AG04449 (cell line): Measurements from ENCODE around the gene HLA-DMB.

Source experiments
- CTCF ChIA-PET: fragments of 350-600 bp; formaldehyde crosslinking; extraction: SDS; loops from one replicate; lab custom pipeline; 2021; ENCODE audit warnings: antibody characterized with exemption; lab: Yijun Ruan, JAX
- POLR2A ChIA-PET: fragments of 400-600, 350-600 bp; formaldehyde crosslinking; extraction: SDS; loops from one replicate; lab custom pipeline; 2020; ENCODE audit warnings: antibody characterized with exemption, inconsistent platforms; lab: Yijun Ruan, JAX
- DNase-seq: peaks from one replicate; pipeline ENCODE4 v3.0.0-alpha.2; 2010; ENCODE audit warnings: low read depth, low spot score
- H3K4me3 ChIP-seq: 2 replicates; pipeline ENCODE4 v1.5.1; 2011; ENCODE audit warnings: low read depth, mild to moderate bottlenecking, control low read depth, low read length
- CTCF ChIP-seq: IDR thresholded peaks from one replicate; pipeline ENCODE4 v1.5.1; 2011; ENCODE audit warnings: mild to moderate bottlenecking, moderate library complexity, low read length, control low read depth, inconsistent platforms; ENCODE audit not compliant: insufficient read depth; ENCODE audit errors: missing control alignments

Gene HLA-DMB

GRCh38 chr6:32954267-32954666 lies 13.4 kb upstream of the HLA-DMB start:
- POLR2A ChIA-PET, result interaction anchor here (0.8 to 4.2 kb wide), 2 partner anchors 18 to 26 kb away, joined by 3 to 58 read pairs; no protein-coding TSS in a partner anchor
- no peak for DNase-seq
- H3K4me3 ChIP-seq, result no peak overlapping the region
- TF ChIP-seq CTCF, result no peak
- CTCF ChIA-PET, result interaction anchor here (1.0 to 9.5 kb wide), 31 partner anchors 9 to 129 kb away, joined by 3 to 182 read pairs (median 11); partner anchors contain the start of genes BRD2, HLA-DMB, PSMB9 and TAP1

- ChIA-PET POLR2A (interaction anchor here (0.6 to 4.2 kb wide), 6 partner anchors 12 to 30 kb away, joined by 3 to 58 read pairs (median 4); partner anchors contain the start of gene BRD2), CTCF (interaction anchor here (0.7 to 9.5 kb wide), 37 partner anchors 9 to 131 kb away, joined by 3 to 182 read pairs (median 8); partner anchors contain the start of genes BRD2, HLA-DMB, PSMB9 and TAP1)
- no peak overlapping the region for H3K4me3 ChIP-seq
- no peak for DNase-seq
- TF ChIP-seq CTCF, result no peak
These were observed 12.9 kb upstream of the HLA-DMB start for GRCh38 chr6:32953775-32954174.

DNA sequence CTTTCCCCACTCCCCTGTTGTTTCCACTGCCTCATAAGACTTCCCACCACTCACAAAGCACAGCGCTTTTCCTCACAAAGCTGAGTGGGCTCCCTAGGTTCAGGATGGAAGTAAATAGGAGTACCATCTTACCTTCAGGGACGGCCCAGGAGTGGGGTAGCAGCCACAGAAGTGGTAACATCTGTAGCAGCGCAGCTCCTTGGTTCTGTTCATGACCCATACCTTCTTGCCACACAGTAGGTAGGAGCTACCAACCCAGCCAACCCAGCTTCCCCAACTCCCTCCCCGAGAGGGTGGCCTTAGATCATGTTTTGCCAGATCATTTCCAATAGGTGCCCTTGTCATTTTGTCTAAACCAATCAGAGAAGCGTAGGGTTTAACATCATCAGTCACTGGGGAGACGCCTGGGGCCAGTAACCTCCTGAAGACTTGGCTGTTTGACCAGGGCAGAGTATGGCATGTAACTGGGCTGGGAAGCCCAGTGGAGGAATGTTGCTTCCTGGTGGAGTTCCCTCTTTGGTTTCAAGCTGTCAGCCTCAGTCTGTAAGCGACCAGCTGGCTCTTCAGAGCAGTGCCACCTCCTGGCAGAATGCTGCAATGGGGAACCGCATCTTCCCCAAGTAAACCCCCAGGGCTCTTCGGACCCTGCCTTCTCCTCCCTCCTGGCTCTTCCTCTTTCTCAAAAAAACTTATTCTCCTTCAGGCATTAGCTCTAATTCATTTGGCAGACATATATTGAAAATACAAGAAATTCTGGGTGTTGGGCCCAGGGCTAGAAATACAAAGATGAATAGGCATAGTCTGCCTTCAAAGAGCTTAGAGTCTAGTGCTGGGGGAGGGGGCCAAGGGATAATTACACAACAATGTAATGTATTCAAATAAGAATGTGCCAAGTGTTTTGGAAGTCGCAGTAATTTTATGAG lies 12.2 kb upstream of the HLA-DMB start, which contains the start of gene HLA-DMA:
Gene HLA-DMA (minus strand): TSS at position 281 of the 923 bp plus-strand sequence. CDS start 61 bp downstream, at position 220.
- peak; percentile 93 for DNase-seq
- no peak within 1 kb of the TSS for H3K4me3 ChIP-seq
- ChIA-PET CTCF (interaction anchor here (0.7 to 9.5 kb wide), 38 partner anchors 10 to 219 kb away, joined by 3 to 182 read pairs (median 8); partner anchors contain the start of genes BRD2, HLA-DMB, PSMB9 and TAP1), POLR2A (interaction anchor here (0.6 to 4.2 kb wide), 6 partner anchors 13 to 31 kb away, joined by 3 to 58 read pairs (median 4); partner anchors contain the start of gene BRD2)
- TF ChIP-seq CTCF, result peak; percentile 84

DNA sequence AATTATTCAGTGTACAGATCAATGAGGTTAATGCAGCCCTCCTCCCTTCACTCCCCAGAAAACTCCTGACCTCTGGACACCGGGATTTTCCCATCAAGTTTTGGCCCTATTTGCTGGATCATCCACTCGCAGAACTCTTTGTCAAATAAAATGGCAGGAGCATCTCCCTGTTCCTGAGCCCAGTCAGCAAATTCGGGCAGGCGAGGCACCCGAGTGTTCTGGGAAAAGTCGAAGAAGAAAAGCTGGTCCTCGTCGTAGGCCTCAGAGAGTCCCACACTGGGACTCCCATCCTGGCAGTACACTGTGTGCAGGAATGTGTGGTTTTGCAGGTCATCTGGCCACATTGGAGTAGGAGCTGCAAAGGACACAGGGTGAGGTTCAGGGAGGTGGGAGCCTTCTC lies 9.6 kb upstream of the HLA-DMB start:
- no peak for DNase-seq
- TF ChIP-seq CTCF, result no peak
- H3K4me3 ChIP-seq, result no peak overlapping the region
- CTCF ChIA-PET, result interaction anchor here (1.0 to 9.5 kb wide), 8 partner anchors 8 to 112 kb away, joined by 3 to 182 read pairs (median 5); partner anchors contain the start of genes BRD2 and TAP2
- POLR2A ChIA-PET, result interaction anchor here (1.9 kb wide), 1 partner anchor 22 kb away, joined by 6 read pairs; no protein-coding TSS in a partner anchor

- TF ChIP-seq CTCF, result no peak
- POLR2A ChIA-PET, result no interaction called here
- H3K4me3 ChIP-seq, result no peak overlapping the region
- CTCF ChIA-PET, result interaction anchor here (0.7 to 6.8 kb wide), 9 partner anchors 8 to 112 kb away, joined by 3 to 124 read pairs (median 4); partner anchors contain the start of gene TAP2
- DNase-seq, result no peak
These were observed 9.2 kb upstream of the HLA-DMB start for GRCh38 chr6:32950010-32950409.
